ENCODE data around the gene CDH24.

CDH24 gene

GRCh38 chr14:23060536-23061260, 3.4 kb upstream of the CDH24 start:
- DNase-seq, result no peak

GRCh38 chr14:23058654-23059504, 1.6 kb upstream of the CDH24 start:
- DNase-seq, result no peak

GRCh38 chr14:23057757-23058653, 685 bp upstream of the CDH24 start:
- no peak for DNase-seq

GRCh38 chr14:23056145-23056955, 970 bp downstream of the CDH24 start:
- no peak for DNase-seq

- DNase-seq, result no peak
Observed at GRCh38 chr14:23055621-23056144, 1.6 kb downstream of the CDH24 start.

- no peak for DNase-seq
Observed at GRCh38 chr14:23055147-23055550, 2.2 kb downstream of the CDH24 start.

- no peak for DNase-seq
Observed at GRCh38 chr14:23054000-23054811, 3.1 kb downstream of the CDH24 start.

- DNase-seq, result no peak
Observed at GRCh38 chr14:23053426-23053825, 3.9 kb downstream of the CDH24 start.

- no peak for DNase-seq
Observed at GRCh38 chr14:23052671-23053070, 4.6 kb downstream of the CDH24 start.

GRCh38 chr14:23052182-23052623, 5.1 kb downstream of the CDH24 start:
- no peak for DNase-seq

- no peak for DNase-seq
Observed at GRCh38 chr14:23051141-23052057, 5.9 kb downstream of the CDH24 start.

- no peak for DNase-seq
Observed at GRCh38 chr14:23049011-23049410, 8.3 kb downstream of the CDH24 start.

GRCh38 chr14:23047751-23048693, 9.3 kb downstream of the CDH24 start:
- DNase-seq, result no peak

GRCh38 chr14:23047034-23047634, 10.2 kb downstream of the CDH24 start:
- DNase-seq, result no peak

GRCh38 chr14:23045419-23046357, 11.6 kb downstream of the CDH24 start:
- no peak for DNase-seq

GRCh38 chr14:23044840-23045239, 12.5 kb downstream of the CDH24 start:
- no peak for DNase-seq

GRCh38 chr14:23043754-23044153, 13.6 kb downstream of the CDH24 start:
- no peak for DNase-seq
